Inflammatory macrophage treated with lipopolysaccharide for 1 hour (primary cell): ENCODE measurements around the gene CD9.
"Not testable (repeated sequence)": the region's sequence is repeated elsewhere in the genome, so short reads cannot be mapped to it uniquely, and the experiment has no call there.

ENCODE experiments used
- DNase-seq, 2 donors: peaks; one replicate each; pipeline ENCODE4 v3.0.0-alpha.2; 2020 to 2022

The CD9 gene, protein sequence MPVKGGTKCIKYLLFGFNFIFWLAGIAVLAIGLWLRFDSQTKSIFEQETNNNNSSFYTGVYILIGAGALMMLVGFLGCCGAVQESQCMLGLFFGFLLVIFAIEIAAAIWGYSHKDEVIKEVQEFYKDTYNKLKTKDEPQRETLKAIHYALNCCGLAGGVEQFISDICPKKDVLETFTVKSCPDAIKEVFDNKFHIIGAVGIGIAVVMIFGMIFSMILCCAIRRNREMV

GRCh38 chr12:6200256-6201212 is at the start of gene CD9:
Gene CD9, plus strand, starts transcription at chr12:6200400. Its CDS starts 100 bp downstream, at chr12:6200500.
- peak; percentile 54 to 73 for DNase-seq

DNA sequence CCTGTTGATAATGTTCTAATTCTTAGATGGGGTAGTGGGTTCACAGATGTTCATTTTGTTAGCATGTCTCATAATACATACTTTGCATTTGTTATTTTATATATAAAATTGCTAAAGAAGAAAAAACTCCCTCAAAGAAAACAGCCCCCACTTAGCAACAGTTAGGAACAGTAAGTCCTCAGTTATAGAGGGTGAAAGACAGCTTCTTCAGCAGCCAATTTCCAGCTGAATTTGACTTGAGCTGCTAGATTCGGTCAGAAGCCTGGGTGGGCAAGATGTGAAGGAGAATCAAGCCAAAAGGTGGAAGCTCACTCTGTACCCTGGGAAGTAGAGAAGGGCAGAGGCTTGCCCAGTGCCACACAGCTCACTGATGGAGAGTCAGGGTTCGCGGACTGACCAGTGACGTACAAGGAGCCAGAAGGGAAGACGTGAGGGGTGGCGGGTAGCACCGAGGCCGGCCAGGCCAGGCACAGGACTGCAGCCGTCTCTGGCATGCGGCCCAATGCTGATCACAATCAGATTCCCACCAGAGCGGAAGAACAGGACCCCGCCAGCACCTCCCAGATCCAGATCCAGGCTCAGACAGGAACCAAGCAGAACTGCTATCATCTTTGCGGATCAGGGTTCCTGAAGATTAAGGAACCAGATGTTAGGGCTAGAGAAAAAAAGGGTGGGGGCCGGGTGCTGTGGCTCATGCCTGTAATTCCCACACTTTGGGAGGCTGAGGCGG is 45.3 kb upstream of the CD9 start:
- DNase-seq: no peak

GRCh38 chr12:6157482-6157881 is 42.7 kb upstream of the CD9 start:
- no peak for DNase-seq

DNA sequence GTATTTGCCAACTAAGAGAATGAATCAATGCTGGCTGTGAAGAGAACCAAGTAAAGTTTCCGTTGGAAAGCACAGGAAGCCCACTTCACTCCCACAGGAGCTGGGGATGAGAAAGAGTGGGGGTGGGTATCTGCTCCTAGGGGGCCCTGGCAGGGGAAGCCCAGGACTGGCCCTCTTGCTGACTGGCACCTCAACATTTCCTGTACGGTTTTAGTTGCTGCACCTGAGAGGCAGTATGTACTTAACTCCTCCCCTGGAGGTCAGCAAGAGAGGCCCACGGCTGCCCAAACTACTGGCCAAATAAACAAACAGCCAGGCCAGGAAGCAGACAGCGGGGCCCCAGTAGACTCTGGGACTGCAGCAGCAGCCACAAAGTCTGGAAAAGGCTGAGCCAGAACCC is 41.9 kb upstream of the CD9 start:
- DNase-seq: peak in 1 of 2 donors; percentile 57

DNA sequence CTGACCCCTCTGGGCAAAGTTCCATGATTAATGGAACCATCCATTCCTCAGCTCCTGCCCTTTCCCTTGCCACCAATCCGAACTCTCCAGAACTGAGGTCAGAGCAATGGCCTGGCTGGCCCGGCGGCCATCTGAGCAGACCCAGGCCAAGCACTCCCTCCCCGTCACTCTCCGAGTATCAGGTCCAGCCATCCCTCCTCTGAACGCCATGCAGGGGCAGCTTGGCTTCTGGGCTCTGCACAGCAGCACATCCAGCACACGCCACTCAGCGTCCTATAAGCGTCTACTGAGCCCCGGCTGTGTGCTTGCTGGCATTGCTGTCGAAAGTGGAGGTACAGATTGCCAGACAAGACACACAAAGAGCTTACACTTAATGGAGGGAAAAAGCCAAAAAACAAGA is 41.5 kb upstream of the CD9 start:
- DNase-seq: no peak

DNA sequence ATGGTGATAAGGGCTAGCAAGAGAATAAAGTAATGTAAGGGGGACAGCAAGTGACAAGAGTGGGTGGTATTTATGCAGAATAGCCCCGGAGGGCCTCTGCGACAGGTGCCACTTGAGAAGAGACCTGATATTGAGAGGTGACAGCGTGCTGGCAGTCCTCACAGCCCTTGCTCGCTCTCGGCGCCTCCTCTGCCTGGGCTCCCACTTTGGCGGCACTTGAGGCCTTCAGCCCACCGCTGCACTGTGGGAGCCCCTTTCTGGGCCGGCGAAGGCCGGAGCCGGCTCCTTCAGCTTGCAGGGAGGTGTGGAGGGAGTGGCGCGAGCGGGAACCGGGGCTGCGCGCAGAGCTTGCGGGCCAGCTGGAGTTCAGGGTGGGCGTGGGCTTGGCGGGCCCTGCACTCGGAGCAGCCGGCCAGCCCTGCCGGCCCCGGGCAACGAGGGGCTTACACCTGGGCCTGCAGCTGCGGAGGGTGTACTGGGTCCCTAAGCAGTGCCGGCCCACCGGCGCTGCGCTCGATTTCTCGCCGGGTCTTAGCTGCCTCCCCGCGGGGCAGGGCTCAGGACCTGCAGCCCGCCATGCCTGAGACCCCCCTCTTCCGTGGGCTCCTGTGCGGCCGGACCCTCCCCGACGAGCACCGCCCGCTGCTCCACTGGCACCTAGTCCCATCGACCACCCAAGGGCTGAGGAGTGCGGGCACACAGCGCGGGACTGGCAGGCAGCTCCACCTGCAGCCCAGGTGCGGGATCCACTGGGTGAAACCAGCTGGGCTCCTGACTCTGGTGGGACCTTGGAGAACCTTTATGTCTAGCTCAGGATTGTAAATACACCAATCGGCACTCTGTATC is 40.8 kb upstream of the CD9 start:
- DNase-seq: not testable (repeated sequence)

GRCh38 chr12:6160049-6160649 is 40.1 kb upstream of the CD9 start:
- not testable (repeated sequence) for DNase-seq

GRCh38 chr12:6161124-6161882 is 38.9 kb upstream of the CD9 start:
- no peak for DNase-seq

DNA sequence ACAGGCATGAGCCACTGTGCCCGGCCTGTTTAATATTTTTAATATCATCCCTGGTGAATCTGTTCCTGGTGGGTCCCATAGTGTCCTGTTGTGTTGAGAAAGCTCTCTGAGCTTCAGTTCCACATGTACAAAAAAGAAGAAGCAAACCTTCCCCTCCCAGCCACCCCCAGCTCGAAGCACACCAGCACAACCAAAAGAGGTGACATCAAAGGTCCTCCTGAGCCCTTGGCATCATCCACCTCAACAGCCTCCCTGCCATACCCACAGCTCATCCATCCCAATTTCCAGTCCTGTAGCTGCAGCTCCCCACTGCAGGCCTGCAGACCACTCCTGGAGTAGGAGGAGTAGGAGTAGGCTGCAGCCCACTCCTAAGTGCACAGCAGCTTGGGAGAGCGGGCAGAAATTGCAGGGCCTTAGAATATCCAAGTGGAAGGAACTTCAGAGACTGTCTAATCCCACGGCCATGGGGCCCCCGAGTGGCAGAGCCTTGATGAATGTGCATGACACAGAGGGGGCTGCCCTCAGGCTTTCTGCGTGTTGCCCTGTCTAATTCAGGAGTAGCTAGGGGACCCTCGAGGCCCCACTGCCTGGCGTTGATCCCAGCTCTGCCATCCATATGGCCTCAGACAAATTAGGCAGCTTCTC is 36.7 kb upstream of the CD9 start:
- no peak for DNase-seq

GRCh38 chr12:6165395-6165794 is 34.8 kb upstream of the CD9 start:
- DNase-seq: no peak

GRCh38 chr12:6166808-6167207 is 33.4 kb upstream of the CD9 start:
- no peak for DNase-seq

GRCh38 chr12:6167327-6168280 is 32.6 kb upstream of the CD9 start:
- peak; percentile 98 to 100 for DNase-seq

DNA sequence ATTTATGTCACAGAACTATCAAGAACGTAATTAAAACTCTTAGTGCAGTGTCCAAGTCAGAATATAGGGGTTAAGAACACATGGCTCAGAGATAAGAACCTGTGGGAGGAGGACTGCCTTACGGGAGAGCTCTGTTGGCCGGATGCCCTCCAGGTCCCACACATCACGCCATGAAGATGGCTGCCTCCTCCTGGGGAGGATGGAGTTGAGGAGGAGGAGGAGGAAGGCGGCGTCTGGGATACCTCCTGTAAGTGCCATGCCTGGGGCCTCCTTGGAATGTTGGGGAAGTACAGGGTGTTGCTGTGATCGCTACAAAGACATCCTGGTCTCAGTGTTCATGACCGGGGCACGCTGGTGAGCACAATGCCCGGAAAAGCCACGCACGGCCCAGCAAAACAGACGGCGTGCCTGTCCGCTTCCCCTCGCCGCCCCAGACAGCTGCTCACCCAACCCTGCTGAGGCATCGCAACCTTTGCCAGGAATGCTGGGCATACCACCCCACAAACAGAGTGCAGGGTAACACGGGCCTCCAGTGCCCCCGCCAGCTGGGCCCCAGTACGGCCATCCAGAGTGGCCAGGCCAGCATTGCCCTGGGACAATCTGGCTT is 28.7 kb upstream of the CD9 start:
- DNase-seq: no peak

DNA sequence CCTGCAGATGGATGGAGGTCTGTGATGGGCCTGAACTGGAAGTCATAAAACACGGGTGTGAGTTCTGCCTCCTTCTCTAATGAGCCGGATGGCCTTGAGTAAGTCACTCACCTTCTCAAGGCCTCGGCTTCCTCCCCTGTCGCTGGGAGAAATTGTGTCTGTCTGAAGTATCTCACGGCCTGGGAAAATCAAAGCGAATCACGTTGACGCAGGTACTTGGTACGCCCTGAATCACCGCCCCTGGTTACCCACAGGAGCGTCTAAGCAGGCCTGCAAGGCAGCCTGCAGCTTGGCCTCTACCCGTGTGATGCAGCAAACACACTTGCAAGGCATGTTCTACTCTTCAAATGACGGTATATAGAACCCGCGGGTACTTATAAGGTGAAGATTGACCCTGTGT is 28.1 kb upstream of the CD9 start:
- DNase-seq: no peak

GRCh38 chr12:6172862-6173261 is 27.3 kb upstream of the CD9 start:
- no peak for DNase-seq

GRCh38 chr12:6177642-6178358 is 22.4 kb upstream of the CD9 start:
- DNase-seq: peak; percentile 53 to 61

DNA sequence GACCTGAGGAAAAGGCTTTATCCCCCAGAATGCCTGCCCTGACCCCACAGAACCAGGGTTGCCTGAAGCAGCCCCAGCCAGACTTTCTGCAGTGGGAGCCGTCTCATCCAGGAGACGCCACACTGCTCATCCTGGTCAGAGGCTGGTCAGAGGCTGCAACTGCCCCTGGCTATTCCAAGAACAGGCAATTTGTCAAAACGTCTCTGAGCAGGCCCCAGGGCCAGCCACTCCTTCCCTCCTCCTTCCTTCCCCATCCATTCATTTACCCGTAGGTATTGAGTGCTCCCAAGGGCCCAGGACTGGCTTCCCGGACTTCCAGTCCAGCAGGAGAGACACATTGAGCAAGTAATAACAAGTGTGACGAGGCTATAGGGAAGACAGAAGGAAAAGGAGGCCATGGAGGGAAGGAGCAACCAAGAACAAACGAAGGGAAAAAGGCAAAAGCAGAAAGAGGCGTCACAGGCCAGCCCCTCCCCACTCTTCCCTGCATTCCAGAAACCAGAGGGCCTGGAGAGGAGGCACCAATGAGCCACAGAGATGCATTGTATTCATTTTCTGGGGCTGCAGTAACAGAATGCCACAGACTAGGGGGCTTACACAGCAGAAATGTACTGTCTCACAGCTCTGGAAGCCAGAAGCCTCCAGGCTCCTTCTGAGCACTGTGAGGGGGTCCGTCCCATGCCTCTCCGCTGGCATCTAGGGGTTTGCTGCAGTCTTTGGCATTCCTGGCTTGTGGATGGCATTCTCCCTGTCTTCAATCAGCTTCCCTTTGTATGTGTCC is 21.0 kb upstream of the CD9 start:
- no peak for DNase-seq
